CD4-positive, alpha-beta memory T cell (primary cell): ENCODE measurements around the gene DTX3L. TPM values are rescaled to one million over a fixed set of nuclear protein-coding genes. Genes with fewer than 3 reads are reported as not detected.

Source experiments
- CTCF ChIA-PET: fragments of 350-600 bp; sonication (Branson Sonifier 250); formaldehyde crosslinking; loops from one replicate; lab custom pipeline; 2021; ENCODE audit warnings: inconsistent platforms; ENCODE audit not compliant: partially characterized antibody; lab: Charles Lee
- POLR2A ChIA-PET: fragments of 350-600 bp; sonication (Branson Sonifier 250); formaldehyde crosslinking; loops from one replicate; lab custom pipeline; 2021; ENCODE audit not compliant: partially characterized antibody; lab: Charles Lee
- DNase-seq, 5 donors: peaks; one replicate each; pipeline versions ENCODE4 v3.0.0 to v3.0.0-alpha.2; 2020 to 2022; ENCODE audit warnings: mixed read lengths in 1 of 5
- H3K27ac ChIP-seq: one replicate; pipeline ENCODE4 v1.7.0; 2013; ENCODE audit warnings: low read depth, low read length
- H3K27me3 ChIP-seq: 2 replicates; pipeline ENCODE4 v1.7.0; 2013; ENCODE audit warnings: mild to moderate bottlenecking, low read length, moderate library complexity; ENCODE audit not compliant: insufficient read depth
- H3K36me3 ChIP-seq: 2 replicates; pipeline ENCODE4 v1.7.0; 2013; ENCODE audit warnings: mild to moderate bottlenecking, low read length, moderate library complexity; ENCODE audit not compliant: insufficient read depth
- H3K4me1 ChIP-seq: 2 replicates; pipeline ENCODE4 v1.7.0; 2013; ENCODE audit warnings: mild to moderate bottlenecking, low read length, moderate library complexity; ENCODE audit not compliant: insufficient read depth
- H3K4me3 ChIP-seq, 2 donors: one replicate each; pipeline ENCODE4 v1.7.0; 2013; ENCODE audit warnings: low read length in 2 of 2, mild to moderate bottlenecking in 1 of 2
- H3K9me3 ChIP-seq, 2 donors: one replicate each; pipeline ENCODE4 v1.7.0; 2013; ENCODE audit warnings: low read length in 2 of 2, control low read depth in 1 of 2; ENCODE audit not compliant: control insufficient read depth in 1 of 2
- H3K27ac Mint-ChIP-seq, 7 donors: one replicate each; pipeline ENCODE4 v1.8.0; 2020 to 2021; ENCODE audit warnings: mixed read lengths in 7 of 7, mild to moderate bottlenecking in 6 of 7, inconsistent platforms in 3 of 7, moderate library complexity in 3 of 7
- H3K27me3 Mint-ChIP-seq, 2 donors: one replicate each; pipeline ENCODE4 v1.8.0; 2020 to 2021; ENCODE audit warnings: mixed read lengths in 2 of 2
- H3K36me3 Mint-ChIP-seq, 2 donors: one replicate each; pipeline ENCODE4 v1.8.0; 2020 to 2021; ENCODE audit warnings: mixed read lengths in 2 of 2, inconsistent platforms in 1 of 2, mild to moderate bottlenecking in 1 of 2
- H3K4me1 Mint-ChIP-seq, 4 donors: one replicate each; pipeline ENCODE4 v1.8.0; 2020 to 2021; ENCODE audit warnings: mixed read lengths in 4 of 4, mild to moderate bottlenecking in 1 of 4
- H3K4me3 Mint-ChIP-seq, 8 donors: one replicate each; pipeline ENCODE4 v1.8.0; 2020 to 2021; ENCODE audit warnings: mixed read lengths in 8 of 8, mild to moderate bottlenecking in 7 of 8, moderate library complexity in 6 of 8, inconsistent platforms in 3 of 8
- H3K9me3 Mint-ChIP-seq, 8 donors: one replicate each; pipeline ENCODE4 v1.8.0; 2020 to 2021; ENCODE audit warnings: mixed read lengths in 8 of 8, mild to moderate bottlenecking in 5 of 8, inconsistent platforms in 3 of 8, moderate library complexity in 1 of 8
- intact Hi-C: fragments of 100-400 bp; cut with micrococcal nuclease; formaldehyde crosslinking; loops from one replicate; pipeline ENCODE4 v1.15.1; 2023
- polyA plus RNA-seq, 2 donors: library from polyadenylated mRNA; unstranded; fragments of 300-500 nt; fragmentation: Illumina TruSeq; gene quantifications; one replicate each; pipeline ENCODE4 v1.2.3, GENCODE V29; 2021
- total RNA-seq, 2 experiments: library from RNA; stranded (reverse); gene quantifications; one replicate each; pipeline ENCODE4 v1.2.3, GENCODE V29; 2021

The DTX3L gene
- total and polyA plus RNA-seq, 4 experiments from 2014 or later, result 14.8 to 51.0 (median 41.8) TPM

DNA sequence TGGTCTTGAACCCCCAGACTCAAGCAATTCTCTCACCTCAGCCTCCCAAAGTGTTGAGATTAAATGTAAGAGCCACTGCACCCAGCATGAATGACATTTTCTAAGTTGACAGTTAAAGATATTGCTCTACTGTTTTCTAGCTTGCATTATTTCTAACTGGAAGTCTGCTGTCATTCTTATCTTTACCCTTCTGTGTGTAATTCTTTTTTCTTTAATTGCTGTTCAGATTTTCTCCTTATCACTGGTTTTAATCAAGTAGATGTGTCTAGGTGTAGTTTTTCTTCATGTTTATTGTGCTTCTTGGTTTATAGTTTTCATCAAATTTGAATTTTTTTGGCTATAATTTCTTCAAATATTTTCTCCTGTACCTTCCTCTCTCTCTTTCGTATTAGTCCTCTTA lies 18.3 kb downstream of the DTX3L start:
- intact Hi-C loops, result no loop called here
- DNase-seq, result no peak
- Histone ChIP-seq H3K4me1 (peaks cover 25% of the 10 kb centered on the region), H3K36me3 (no peaks in the 10 kb centered on the region), H3K4me3 (no peak overlapping the region), H3K27me3 (no peaks in the 10 kb centered on the region), H3K27ac (no peak overlapping the region), H3K9me3 (peaks cover 0 to 5% of the 10 kb centered on the region in 2 donors)
- Mint-ChIP-seq H3K9me3 (peaks cover 0 to 32% (median 25%) of the 10 kb centered on the region in 8 donors), H3K27me3 (no peaks in the 10 kb centered on the region), H3K27ac (peak overlapping the region in 3 of 7 donors; percentile 22 to 66 (median 38)), H3K4me1 (peaks cover 23 to 60% (median 35%) of the 10 kb centered on the region in 4 donors), H3K36me3 (peaks cover 44 to 50% of the 10 kb centered on the region in 2 donors), H3K4me3 (peak overlapping the region in 1 of 8 donors; percentile 3)
- CTCF ChIA-PET, result interaction anchor here (1.0 to 1.4 kb wide), 2 partner anchors 11 to 97 kb away, joined by 3 to 7 read pairs; no protein-coding TSS in a partner anchor
- POLR2A ChIA-PET, result interaction anchor here (0.8 kb wide), 2 partner anchors 9 to 12 kb away, joined by 3 read pairs; no protein-coding TSS in a partner anchor

DNA sequence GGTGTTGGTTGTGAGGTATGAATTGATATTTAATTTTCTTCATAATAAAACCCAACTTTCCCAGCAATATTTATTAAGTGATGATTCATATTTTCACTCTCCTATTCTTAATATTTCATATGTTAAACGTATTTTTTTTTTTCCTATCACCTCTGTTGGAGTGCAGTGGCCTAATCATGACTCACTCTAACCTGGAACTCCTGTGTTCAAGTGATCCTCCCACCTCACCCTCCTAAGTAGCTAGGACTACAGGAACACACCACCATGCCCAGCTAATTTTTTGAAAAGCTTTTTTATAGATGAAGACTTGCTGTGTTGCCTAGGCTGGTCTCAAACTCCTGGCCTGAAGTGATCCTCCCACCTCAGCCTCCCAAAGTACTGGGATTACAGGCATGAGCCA lies 22.0 kb downstream of the DTX3L start:
- peaks cover 14% of the 10 kb centered on the region for H3K4me1 ChIP-seq
- no peaks in the 10 kb centered on the region for H3K27me3 Mint-ChIP-seq
- H3K4me3 ChIP-seq, result no peak overlapping the region
- intact Hi-C loops, result no loop called here
- no peak for DNase-seq
- ChIA-PET CTCF (no interaction called here), POLR2A (interaction anchor here (2.9 kb wide), 1 partner anchor 21 kb away, joined by 12 read pairs; the partner anchor contains the start of genes DTX3L and PARP9)
- H3K36me3 ChIP-seq, result no peaks in the 10 kb centered on the region
- H3K4me1 Mint-ChIP-seq, result peaks cover 14 to 39% (median 21%) of the 10 kb centered on the region in 4 donors
- H3K36me3 Mint-ChIP-seq, result peaks cover 43 to 48% of the 10 kb centered on the region in 2 donors
- peaks cover 0 to 5% of the 10 kb centered on the region in 2 donors for H3K9me3 ChIP-seq
- peaks cover 0 to 32% (median 24%) of the 10 kb centered on the region in 8 donors for H3K9me3 Mint-ChIP-seq
- H3K4me3 Mint-ChIP-seq, result no peak overlapping the region
- no peak overlapping the region for H3K27ac ChIP-seq
- H3K27me3 ChIP-seq, result no peaks in the 10 kb centered on the region
- no peak overlapping the region for H3K27ac Mint-ChIP-seq

DNA sequence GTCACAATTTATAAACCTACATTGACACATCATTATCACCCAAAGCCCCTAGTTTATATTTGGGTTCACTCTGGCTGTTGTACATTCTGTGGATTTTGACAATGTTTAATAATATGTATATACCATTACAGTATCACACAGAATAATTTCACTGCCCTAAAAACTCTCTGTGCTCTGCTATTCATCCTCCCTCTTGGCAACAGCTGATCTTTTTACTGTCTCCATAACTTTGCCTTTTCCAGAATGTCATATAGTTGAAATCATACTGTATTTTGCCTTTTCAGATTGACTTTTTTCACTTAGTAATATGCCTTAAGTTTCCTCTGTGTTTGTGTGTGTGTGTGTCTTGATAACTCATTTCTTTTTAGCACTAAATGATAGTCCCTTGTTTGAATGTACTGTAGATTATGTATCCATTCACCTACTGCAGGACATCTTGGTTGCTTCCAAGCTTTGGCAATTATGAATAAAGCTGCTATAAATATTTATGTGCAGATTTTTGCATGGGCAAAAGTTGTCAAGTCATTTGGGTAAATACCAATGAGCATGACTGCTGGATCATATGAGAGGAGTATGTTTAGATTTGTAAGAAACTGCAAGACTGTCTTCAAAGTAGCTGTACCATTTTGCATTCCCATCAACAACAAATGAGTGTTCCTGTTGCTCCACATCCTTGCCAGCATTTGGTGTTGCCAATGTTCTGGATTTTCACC lies 22.8 kb downstream of the DTX3L start:
- peaks cover 14% of the 10 kb centered on the region for H3K4me1 ChIP-seq
- H3K36me3 ChIP-seq, result no peaks in the 10 kb centered on the region
- Mint-ChIP-seq H3K4me1 (peaks cover 14 to 33% (median 20%) of the 10 kb centered on the region in 4 donors), H3K27me3 (no peaks in the 10 kb centered on the region), H3K4me3 (peak overlapping the region in 1 of 8 donors; percentile 48), H3K9me3 (peaks cover 0 to 24% (median 17%) of the 10 kb centered on the region in 8 donors), H3K36me3 (peaks cover 40 to 44% of the 10 kb centered on the region in 2 donors), H3K27ac (peak overlapping the region in 1 of 7 donors; percentile 72)
- no peak for DNase-seq
- no peak overlapping the region for H3K4me3 ChIP-seq
- intact Hi-C loops, result no loop called here
- ChIA-PET CTCF (interaction anchor here (1.0 to 1.4 kb wide), 3 partner anchors 9 to 33 kb away, joined by 3 read pairs; partner anchors contain the start of gene PARP15), POLR2A (no interaction called here)
- peaks cover 0 to under 1% of the 10 kb centered on the region in 2 donors for H3K9me3 ChIP-seq
- no peak overlapping the region for H3K27ac ChIP-seq
- H3K27me3 ChIP-seq, result no peaks in the 10 kb centered on the region

- no peaks in the 10 kb centered on the region for H3K27me3 ChIP-seq
- Mint-ChIP-seq H3K36me3 (peaks cover 38 to 41% of the 10 kb centered on the region in 2 donors), H3K4me3 (no peak overlapping the region), H3K4me1 (peaks cover 14 to 37% (median 20%) of the 10 kb centered on the region in 4 donors), H3K27ac (peak overlapping the region in 1 of 7 donors; percentile 13), H3K27me3 (no peaks in the 10 kb centered on the region), H3K9me3 (peaks cover 0 to 18% (median 11%) of the 10 kb centered on the region in 8 donors)
- intact Hi-C loops, result no loop called here
- POLR2A ChIA-PET, result no interaction called here
- no peak overlapping the region for H3K27ac ChIP-seq
- H3K9me3 ChIP-seq, result no peaks in the 10 kb centered on the region
- no peaks in the 10 kb centered on the region for H3K36me3 ChIP-seq
- CTCF ChIA-PET, result interaction anchor here (1.0 to 1.4 kb wide), 5 partner anchors 9 to 32 kb away, joined by 3 to 5 read pairs (median 3); partner anchors contain the start of gene PARP15
- H3K4me1 ChIP-seq, result peaks cover 14% of the 10 kb centered on the region
- no peak for DNase-seq
- no peak overlapping the region for H3K4me3 ChIP-seq
These were observed 23.4 kb downstream of the DTX3L start for GRCh38 chr3:122587572-122587971.

- Histone ChIP-seq H3K36me3 (no peaks in the 10 kb centered on the region), H3K9me3 (no peaks in the 10 kb centered on the region), H3K27me3 (no peaks in the 10 kb centered on the region), H3K27ac (no peak overlapping the region), H3K4me3 (no peak overlapping the region), H3K4me1 (peaks cover 14% of the 10 kb centered on the region)
- H3K9me3 Mint-ChIP-seq, result peaks cover 0 to under 1% (median 0%) of the 10 kb centered on the region in 8 donors
- POLR2A ChIA-PET, result no interaction called here
- H3K36me3 Mint-ChIP-seq, result peaks cover 29 to 32% of the 10 kb centered on the region in 2 donors
- no peak for DNase-seq
- no peak overlapping the region for H3K4me3 Mint-ChIP-seq
- intact Hi-C loops, result no loop called here
- no peaks in the 10 kb centered on the region for H3K27me3 Mint-ChIP-seq
- H3K27ac Mint-ChIP-seq, result no peak overlapping the region
- CTCF ChIA-PET, result no interaction called here
- peaks cover 12 to 37% (median 17%) of the 10 kb centered on the region in 4 donors for H3K4me1 Mint-ChIP-seq
These were observed 25.2 kb downstream of the DTX3L start for GRCh38 chr3:122589297-122589696.

- Histone ChIP-seq H3K9me3 (no peaks in the 10 kb centered on the region), H3K27ac (no peak overlapping the region), H3K27me3 (no peaks in the 10 kb centered on the region), H3K4me1 (peaks cover 14% of the 10 kb centered on the region), H3K36me3 (no peaks in the 10 kb centered on the region), H3K4me3 (no peak overlapping the region)
- CTCF ChIA-PET, result no interaction called here
- intact Hi-C loops, result no loop called here
- Mint-ChIP-seq H3K4me3 (no peak overlapping the region), H3K4me1 (peaks cover 5 to 28% (median 14%) of the 10 kb centered on the region in 4 donors), H3K27ac (no peak overlapping the region), H3K36me3 (peaks cover 21 to 29% of the 10 kb centered on the region in 2 donors), H3K9me3 (peaks cover 0 to 3% (median 0%) of the 10 kb centered on the region in 8 donors), H3K27me3 (no peaks in the 10 kb centered on the region)
- POLR2A ChIA-PET, result no interaction called here
- DNase-seq, result no peak
These were observed 26.5 kb downstream of the DTX3L start for GRCh38 chr3:122590610-122591009.

- peaks cover 4 to 13% (median 5%) of the 10 kb centered on the region in 4 donors for H3K4me1 Mint-ChIP-seq
- ChIA-PET POLR2A (interaction anchor here (0.7 kb wide), 1 partner anchor 16 kb away, joined by 3 read pairs; no protein-coding TSS in a partner anchor), CTCF (interaction anchor here (1.1 kb wide), 1 partner anchor 86 kb away, joined by 3 read pairs; no protein-coding TSS in a partner anchor)
- H3K27ac Mint-ChIP-seq, result no peak overlapping the region
- DNase-seq, result no peak
- H3K36me3 Mint-ChIP-seq, result peaks cover 21 to 36% of the 10 kb centered on the region in 2 donors
- no peak overlapping the region for H3K4me3 Mint-ChIP-seq
- Histone ChIP-seq H3K9me3 (no peaks in the 10 kb centered on the region), H3K27ac (no peak overlapping the region), H3K4me3 (no peak overlapping the region), H3K4me1 (no peaks in the 10 kb centered on the region), H3K36me3 (no peaks in the 10 kb centered on the region), H3K27me3 (no peaks in the 10 kb centered on the region)
- H3K9me3 Mint-ChIP-seq, result peaks cover 0 to 3% (median 0%) of the 10 kb centered on the region in 8 donors
- no peaks in the 10 kb centered on the region for H3K27me3 Mint-ChIP-seq
- intact Hi-C loops, result no loop called here
These were observed 29.9 kb downstream of the DTX3L start for GRCh38 chr3:122594025-122594424.
